PFSK-1 (cell line): ENCODE data around the gene FAM234B.
A peak's percentile ranks its signal among the peaks of the same experiment; 100 is the strongest.

Source experiments
- FOXP2 ChIP-seq: optimal IDR thresholded peaks from 2 replicates; pipeline ENCODE3; 2011; ENCODE audit warnings: borderline replicate concordance, control low read depth, inconsistent platforms; ENCODE audit not compliant: insufficient read depth; ENCODE audit errors: extremely low read length, extremely low read depth
- POLR2AphosphoS5 ChIP-seq: IDR thresholded peaks from 2 replicates; pipeline ENCODE4 v1.6.1; 2012; ENCODE audit warnings: low read depth, mild to moderate bottlenecking, control low read depth, low read length, moderate library complexity
- REST ChIP-seq, 2 experiments: IDR thresholded peaks; 2 replicates each; pipeline versions ENCODE4 v1.6.1 to v1.8.0; 2011 to 2012; ENCODE audit warnings: low read depth in 2 of 2, low read length in 2 of 2, control low read depth in 1 of 2, inconsistent platforms in 1 of 2, mild to moderate bottlenecking in 1 of 2, moderate library complexity in 1 of 2; ENCODE audit not compliant: insufficient read depth in 1 of 2
- SIN3A ChIP-seq: IDR thresholded peaks from 2 replicates; pipeline ENCODE4 v1.6.1; 2012; ENCODE audit warnings: mild to moderate bottlenecking, low read length, moderate library complexity, borderline replicate concordance; ENCODE audit not compliant: insufficient read depth
- TAF1 ChIP-seq: IDR thresholded peaks from 2 replicates; pipeline ENCODE4 v1.6.1; 2012; ENCODE audit warnings: low read length, control low read depth, borderline replicate concordance; ENCODE audit not compliant: insufficient read depth

- TF ChIP-seq REST (IDR thresholded peaks at IDR 0.05; ENCODE audit: insufficient read depth in 1 of 2, low read depth in 2 of 2, low read length in 2 of 2) (no peak), POLR2AphosphoS5 (peak; percentile 91), FOXP2 (no peak), TAF1 (peak; percentile 68; the same call in 1 of the 2 replicates), SIN3A (no peak)
Observed at GRCh38 chr12:12999959-13000615, 44.1 kb upstream of the FAM234B start, which contains the start of gene HEBP1.
